Sigmoid colon (tissue), 7 donors: ENCODE results near the gene PARP14. TPM values are rescaled to one million over a fixed set of nuclear protein-coding genes. Genes with fewer than 3 reads are reported as not detected.
"Not testable (repeated sequence)": the region's sequence is repeated elsewhere in the genome, so short reads cannot be mapped to it uniquely, and the experiment has no call there.

Experiments used
- DNase-seq: peaks from one replicate; pipeline ENCODE4 v3.0.0-alpha.2; 2019
- H3K27ac ChIP-seq, 4 donors: fragments of 200-600 bp; sonication (generic); one replicate each; pipeline ENCODE4 v1.5.1; 2016 to 2019; ENCODE audit warnings: mild to moderate bottlenecking in 1 of 4
- H3K27me3 ChIP-seq, 3 donors: fragments of 200-600 bp; sonication (generic); one replicate each; pipeline ENCODE4 v1.5.1; 2019; ENCODE audit warnings: mild to moderate bottlenecking in 1 of 3
- H3K36me3 ChIP-seq, 4 donors: fragments of 200-600 bp; sonication (generic); one replicate each; pipeline ENCODE4 v1.5.1; 2016 to 2019
- H3K4me1 ChIP-seq, 4 donors: fragments of 200-600 bp; sonication (generic); one replicate each; pipeline ENCODE4 v1.5.1; 2017 to 2019
- H3K4me3 ChIP-seq, 4 donors: fragments of 200-600 bp; sonication (generic); one replicate each; pipeline ENCODE4 v1.5.1; 2017 to 2019; ENCODE audit warnings: mild to moderate bottlenecking in 2 of 4, moderate library complexity in 1 of 4
- H3K9me3 ChIP-seq, 4 donors: fragments of 200-600 bp in 3 of 4; sonication (generic) in 3 of 4; one replicate each; pipeline versions ENCODE4 v1.5.1 to v1.6.1; 2013 to 2019
- CTCF ChIP-seq, 4 experiments: fragments of 450-650 bp in 3 of 4; fragments of 200-600 bp in 1 of 4; IDR thresholded peaks; one replicate each; pipeline ENCODE4 v1.5.1; 2016 to 2019; ENCODE audit warnings: antibody characterized with exemption in 4 of 4, mild to moderate bottlenecking in 3 of 4, moderate library complexity in 2 of 4
- EP300 ChIP-seq, 4 donors: sonication (generic); formaldehyde crosslinking; IDR thresholded peaks; one replicate each; pipeline ENCODE4 v1.6.1; 2017; ENCODE audit warnings: antibody characterized with exemption in 4 of 4
- POLR2A ChIP-seq, 2 donors: fragments of 450-650 bp; IDR thresholded peaks; one replicate each; pipeline ENCODE4 v1.6.1; 2016; ENCODE audit warnings: antibody characterized with exemption in 2 of 2, mild to moderate bottlenecking in 2 of 2, moderate library complexity in 2 of 2
- POLR2AphosphoS5 ChIP-seq, 4 donors: sonication (generic); formaldehyde crosslinking; IDR thresholded peaks; one replicate each; pipeline ENCODE4 v1.6.1; 2017; ENCODE audit warnings: antibody characterized with exemption in 4 of 4
- WGBS, 2 donors: extraction: QIAGEN DNeasy Blood & Tissue Kit; methylation state at CpG; one replicate each; pipeline ENCODE4 v1.1.7; 2013; 5-methylcytosine and 5-hydroxymethylcytosine counted together
- intact Hi-C: fragments of 100-400 bp; cut with DNase I; formaldehyde crosslinking; loops from one replicate; pipeline ENCODE4 v1.15.1; 2023
- polyA plus RNA-seq, 3 donors: library from polyadenylated mRNA; stranded (reverse); fragments of 200-250 nt; gene quantifications; one replicate each; pipeline ENCODE4 v1.2.3, GENCODE V29; 2013
- total RNA-seq, 4 donors: library from RNA; depleted of rRNA; stranded (reverse); fragments of >200 nt; gene quantifications; one replicate each; pipeline ENCODE4 v1.1.0, GENCODE V29; 2016
- donor health status: healthy with polysubstance abuse.
- donor health status: Bipolar disorder and iron deficiency.
- donor health status: healthy.

PARP14 gene
- total and polyA plus RNA-seq, 7 donors = 4.8 to 90.3 (median 41.7) TPM

- TF ChIP-seq POLR2A (IDR thresholded peaks at IDR 0.05) (no peak), CTCF (IDR thresholded peaks at IDR 0.05) (no peak), EP300 (IDR thresholded peaks at IDR 0.05) (no peak), POLR2AphosphoS5 (IDR thresholded peaks at IDR 0.05) (no peak)
- Histone ChIP-seq H3K36me3 (no peaks in the 10 kb centered on the region), H3K4me1 (no peaks in the 10 kb centered on the region), H3K27me3 (no peaks in the 10 kb centered on the region), H3K4me3 (no peak overlapping the region), H3K9me3 (no peaks in the 10 kb centered on the region), H3K27ac (no peak overlapping the region)
- intact Hi-C loops = no loop called here
- 87% methylated on average over 2 of the region's 2 CpGs for WGBS, 2 donors
- no peak for DNase-seq
Measured at GRCh38 chr3:122642935-122643334, 37.7 kb upstream of the PARP14 start.

GRCh38 chr3:122646146-122646988 is 34.3 kb upstream of the PARP14 start:
- TF ChIP-seq EP300 (IDR thresholded peaks at IDR 0.05) (no peak), POLR2AphosphoS5 (IDR thresholded peaks at IDR 0.05) (no peak), POLR2A (IDR thresholded peaks at IDR 0.05) (no peak), CTCF (IDR thresholded peaks at IDR 0.05) (no peak)
- DNase-seq = no peak
- intact Hi-C loops = no loop called here
- Histone ChIP-seq H3K36me3 (no peaks in the 10 kb centered on the region), H3K9me3 (no peaks in the 10 kb centered on the region), H3K27me3 (no peaks in the 10 kb centered on the region), H3K4me3 (no peak overlapping the region), H3K4me1 (no peaks in the 10 kb centered on the region), H3K27ac (no peak overlapping the region)
- WGBS, 2 donors = 72 to 79% methylated on average over 5 of the region's 5 CpGs

GRCh38 chr3:122651233-122651907 is 29.3 kb upstream of the PARP14 start:
- H3K27me3 ChIP-seq, H3K4me1 ChIP-seq, intact Hi-C loops, H3K27ac ChIP-seq, H3K9me3 ChIP-seq, H3K4me3 ChIP-seq, DNase-seq, H3K36me3 ChIP-seq: not testable (repeated sequence)
- 65 to 70% methylated on average over 11 of the region's 11 CpGs for WGBS, 2 donors

- DNase-seq, H3K4me3 ChIP-seq, H3K27ac ChIP-seq, H3K27me3 ChIP-seq, H3K4me1 ChIP-seq, intact Hi-C loops, H3K9me3 ChIP-seq, H3K36me3 ChIP-seq: not testable (repeated sequence)
- 65 to 68% methylated on average over 6 of the region's 6 CpGs for WGBS, 2 donors
Measured at GRCh38 chr3:122651962-122652361, 28.7 kb upstream of the PARP14 start.

GRCh38 chr3:122658336-122658735 is 22.3 kb upstream of the PARP14 start:
- H3K4me3 ChIP-seq, H3K36me3 ChIP-seq, H3K27ac ChIP-seq, DNase-seq, H3K4me1 ChIP-seq, intact Hi-C loops, H3K27me3 ChIP-seq, H3K9me3 ChIP-seq: not testable (repeated sequence)
- 97% methylated on average over 4 of the region's 4 CpGs for WGBS, 2 donors

- no peaks in the 10 kb centered on the region for H3K27me3 ChIP-seq
- no peak for DNase-seq
- H3K27ac ChIP-seq = no peak overlapping the region
- H3K4me1 ChIP-seq = no peaks in the 10 kb centered on the region
- intact Hi-C loops = no loop called here
- no peak for TF ChIP-seq EP300 (IDR thresholded peaks at IDR 0.05)
- TF ChIP-seq POLR2A (IDR thresholded peaks at IDR 0.05) = no peak
- no peak for TF ChIP-seq CTCF (IDR thresholded peaks at IDR 0.05)
- no peak for TF ChIP-seq POLR2AphosphoS5 (IDR thresholded peaks at IDR 0.05)
- H3K4me3 ChIP-seq = no peak overlapping the region
- H3K9me3 ChIP-seq = no peaks in the 10 kb centered on the region
- WGBS, 2 donors = 75 to 78% methylated on average over 14 of the region's 14 CpGs
- no peaks in the 10 kb centered on the region for H3K36me3 ChIP-seq
Measured at GRCh38 chr3:122660297-122660974, 20.2 kb upstream of the PARP14 start.
